ENCODE results near the gene TEPSIN.
A peak's percentile ranks its signal among the peaks of the same experiment; 100 is the strongest.
"Not testable (repeated sequence)": the region's sequence is repeated elsewhere in the genome, so short reads cannot be mapped to it uniquely, and the experiment has no call there.

Gene TEPSIN

DNA sequence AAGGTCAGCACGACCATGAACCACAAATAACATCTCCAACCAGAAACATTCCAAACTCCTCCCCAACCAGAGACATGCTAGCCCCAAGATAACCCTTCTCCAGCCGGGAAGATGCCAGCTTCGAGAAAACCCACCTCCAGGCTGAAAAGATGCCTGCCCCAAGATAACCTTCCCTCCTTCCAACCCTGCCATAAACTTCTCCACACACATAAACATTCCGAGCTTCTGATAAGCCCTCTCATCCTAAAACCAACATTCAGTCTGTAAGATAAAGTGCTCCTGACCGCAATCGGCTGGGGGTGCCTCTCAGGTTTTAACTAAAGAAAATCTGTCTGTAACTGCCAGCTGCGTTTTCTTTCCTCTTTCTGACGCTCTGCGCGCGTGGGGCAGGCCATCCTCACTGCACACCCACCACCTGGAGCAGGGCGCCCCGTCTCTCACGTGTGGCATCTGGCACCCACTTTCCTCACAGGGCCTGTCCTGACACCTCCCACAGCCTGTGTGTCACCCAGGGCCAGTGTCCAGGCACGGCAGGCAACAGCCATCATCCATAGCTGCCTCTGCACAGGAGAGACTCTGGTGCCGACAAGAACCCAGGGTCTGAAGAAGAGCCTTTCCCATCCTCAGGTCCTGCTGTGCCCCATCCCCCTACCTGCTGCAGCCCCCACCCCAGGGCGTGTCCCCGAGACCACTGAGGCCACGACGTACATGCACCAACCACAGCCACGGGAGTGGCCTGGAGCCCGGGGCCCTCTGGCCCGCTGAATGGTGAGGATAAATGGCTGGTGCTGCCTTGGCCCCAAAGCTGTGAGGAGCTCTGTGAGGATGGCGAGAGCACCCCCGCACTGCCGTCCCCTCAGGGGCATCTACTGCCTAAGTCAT is 3.7 kb downstream of the TEPSIN start:
- no peak for DNase-seq

- DNase-seq = no peak
Observed at GRCh38 chr17:81234506-81234855, 4.4 kb downstream of the TEPSIN start.

DNA sequence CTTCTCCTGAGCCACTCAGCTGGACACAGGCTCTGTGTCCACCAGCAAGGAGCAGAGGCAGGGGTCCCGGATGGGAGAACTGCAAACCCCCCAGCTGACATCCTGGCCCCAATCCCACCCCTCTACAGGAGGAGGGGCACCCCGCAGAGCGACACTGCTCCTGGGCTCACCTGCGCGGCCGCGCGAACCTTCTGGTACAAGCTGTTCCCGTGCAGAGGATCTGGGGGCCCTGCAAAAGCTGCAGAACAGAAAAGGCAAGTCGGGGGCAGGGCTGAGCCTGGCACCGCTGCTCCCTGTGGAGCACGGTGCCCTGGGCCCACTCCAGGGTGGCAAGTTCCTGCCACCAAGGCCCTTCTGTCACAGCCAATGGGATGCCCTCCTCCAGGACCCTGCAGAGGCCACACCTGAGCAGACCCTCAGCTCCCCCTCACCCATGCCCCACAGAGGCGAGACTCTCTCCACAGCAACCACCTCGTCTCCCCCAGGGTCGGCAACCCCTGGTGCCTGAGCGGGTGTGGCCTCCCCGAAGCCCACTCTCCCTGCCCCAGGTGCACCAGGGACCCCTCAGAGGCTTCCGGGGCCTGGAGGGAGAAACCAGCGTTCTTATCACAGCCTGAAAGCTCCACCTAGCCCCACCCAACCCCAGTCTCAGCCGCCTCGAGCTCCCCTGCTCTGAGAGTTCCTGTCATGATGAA is 4.9 kb downstream of the TEPSIN start:
- no peak for DNase-seq

- DNase-seq = no peak
Observed at GRCh38 chr17:81233316-81233715, 5.5 kb downstream of the TEPSIN start.

GRCh38 chr17:81232616-81233241 is 6.1 kb downstream of the TEPSIN start:
- no peak for DNase-seq

DNA sequence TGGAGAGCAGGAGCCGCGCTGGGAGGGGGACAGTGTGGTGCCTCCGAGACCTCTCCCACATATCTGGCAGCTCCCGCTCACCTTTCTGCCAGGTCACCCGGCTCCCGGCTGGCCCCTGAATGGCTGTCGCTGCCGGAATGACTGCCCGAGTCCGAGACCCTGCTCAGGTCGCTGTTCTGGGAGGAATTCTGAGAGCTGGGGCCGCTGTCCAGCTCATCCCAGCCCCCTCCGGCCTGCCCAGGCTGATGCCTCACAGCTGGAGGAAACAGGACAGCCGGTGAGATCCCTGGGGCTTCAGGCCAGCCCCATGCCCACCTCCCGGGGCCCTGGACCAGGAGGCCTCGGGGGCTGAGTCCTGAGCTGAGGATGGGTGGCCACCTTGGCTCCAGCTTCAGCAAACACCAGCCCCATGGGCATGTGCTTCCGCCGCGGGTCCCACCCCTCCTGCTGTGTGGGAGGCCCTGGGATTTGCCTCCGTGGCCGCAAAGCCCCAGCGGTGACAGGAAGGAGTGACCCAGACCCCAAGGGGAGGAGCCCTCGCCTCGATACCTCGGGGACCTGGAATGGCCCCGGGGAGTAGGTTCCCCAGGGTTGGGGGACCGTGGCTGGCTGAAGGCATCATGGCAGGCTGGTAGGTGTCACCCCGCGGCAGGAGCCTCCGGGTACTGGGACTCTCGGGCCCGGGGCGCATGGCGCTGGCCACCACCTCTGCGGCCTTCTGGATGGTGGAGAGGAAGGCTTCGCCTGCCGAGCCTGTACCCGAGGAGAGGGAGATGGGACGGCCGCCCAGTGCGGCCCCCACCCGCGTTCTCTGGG is 6.9 kb downstream of the TEPSIN start:
- DNase-seq = no peak

DNA sequence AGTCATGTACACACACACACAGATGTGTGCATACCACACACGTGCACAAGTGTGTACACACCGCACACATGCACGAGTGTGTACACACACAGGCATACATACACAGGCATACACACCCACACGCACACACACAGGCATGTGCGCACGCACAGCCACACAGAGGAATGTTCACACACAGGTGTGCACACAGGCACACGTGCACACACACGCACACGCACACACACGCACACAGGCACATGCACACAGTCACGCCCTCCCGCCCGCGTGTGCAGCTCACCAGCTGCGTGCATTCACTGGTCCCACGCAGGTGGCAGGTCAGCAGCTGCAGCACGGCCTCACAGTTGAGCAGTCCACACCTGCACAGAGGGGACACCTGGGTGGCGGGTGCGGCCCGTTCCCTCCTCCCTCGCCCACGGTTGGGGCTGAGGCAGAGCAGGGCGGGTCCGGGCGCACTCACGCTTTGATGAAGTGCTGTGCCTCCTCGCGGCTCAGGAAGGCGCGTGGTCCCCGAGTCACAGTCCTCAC is 7.7 kb downstream of the TEPSIN start:
- no peak for DNase-seq

GRCh38 chr17:81230043-81230820 is 8.6 kb downstream of the TEPSIN start:
- no peak for DNase-seq

GRCh38 chr17:81229666-81229920 is 9.3 kb downstream of the TEPSIN start:
- no peak for DNase-seq

DNA sequence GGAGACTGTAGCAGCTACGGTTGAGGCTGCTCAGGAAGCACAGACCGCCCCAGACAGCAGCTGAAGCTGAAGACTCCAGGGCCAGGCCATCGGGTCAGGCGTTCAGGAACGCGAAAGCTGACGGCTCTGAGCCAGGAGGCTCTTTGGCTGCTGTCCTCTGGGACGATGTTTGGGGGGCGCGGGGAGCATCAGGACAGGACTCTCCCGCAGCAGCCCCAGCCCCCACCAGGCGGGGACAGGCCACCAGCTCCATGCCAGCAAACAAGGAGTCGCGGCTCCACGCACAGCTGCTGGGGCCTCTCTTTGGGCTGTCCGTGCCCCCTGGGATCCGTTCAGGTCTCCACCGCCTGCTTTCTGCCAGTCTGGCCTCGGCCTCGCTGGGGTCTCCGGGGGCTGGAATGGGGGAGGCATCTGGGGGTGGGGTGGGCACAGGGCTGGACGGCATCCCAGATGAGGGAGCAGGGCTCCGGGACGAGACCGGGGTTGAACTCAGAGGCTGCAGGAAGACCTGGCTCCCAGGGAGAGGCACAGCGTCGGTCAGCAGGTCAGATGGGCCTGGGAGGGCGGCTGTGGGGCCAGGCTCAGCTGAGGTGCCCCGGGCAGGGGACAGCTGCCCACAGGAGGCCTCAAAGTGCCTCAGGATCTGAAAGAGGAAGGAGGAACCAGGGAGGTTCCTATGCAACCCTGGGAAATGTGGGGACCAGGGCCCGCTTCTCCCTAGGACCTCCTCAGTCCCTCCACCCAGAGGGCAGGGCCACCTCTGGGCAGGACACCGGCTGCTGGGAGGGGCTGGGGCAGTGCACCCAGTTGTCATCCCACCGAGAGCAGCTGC is 9.8 kb downstream of the TEPSIN start:
- DNase-seq = no peak

- DNase-seq = no peak
Observed at GRCh38 chr17:81228420-81228819, 10.4 kb downstream of the TEPSIN start.

GRCh38 chr17:81227630-81228029 is 11.2 kb downstream of the TEPSIN start:
- DNase-seq = not testable (repeated sequence)

DNA sequence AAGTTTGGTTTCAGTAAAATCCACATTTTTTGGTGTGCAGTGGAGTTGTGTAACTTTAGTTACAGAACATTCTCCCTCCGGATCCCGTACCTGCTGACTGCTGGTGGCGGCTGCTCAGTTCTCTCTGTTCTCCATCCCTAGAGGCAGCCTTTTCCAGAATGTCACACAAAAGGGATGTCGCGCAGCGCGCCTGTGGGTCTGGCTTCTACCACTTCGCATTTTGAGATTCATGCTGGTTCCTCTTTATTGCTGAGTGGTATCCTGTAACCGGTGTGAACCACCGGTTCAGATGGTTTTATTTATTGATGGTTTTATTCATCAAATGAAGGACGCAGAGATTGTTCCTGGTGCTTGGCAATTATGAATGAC is 15.1 kb downstream of the TEPSIN start:
- DNase-seq = no peak

GRCh38 chr17:81222906-81223761 is 15.7 kb downstream of the TEPSIN start, which contains the start of gene CEP131:
Gene CEP131, minus strand, starts transcription at chr17:81222965. Its CDS starts 2,909 bp downstream, at chr17:81220056.
- DNase-seq = peak; percentile 98 to 100 (median 99)

- no peak for DNase-seq
Observed at GRCh38 chr17:81222620-81222905, 16.3 kb downstream of the TEPSIN start.

- DNase-seq = no peak
Observed at GRCh38 chr17:81221842-81222619, 16.8 kb downstream of the TEPSIN start.

GRCh38 chr17:81221371-81221841 is 17.4 kb downstream of the TEPSIN start:
- DNase-seq = no peak

DNA sequence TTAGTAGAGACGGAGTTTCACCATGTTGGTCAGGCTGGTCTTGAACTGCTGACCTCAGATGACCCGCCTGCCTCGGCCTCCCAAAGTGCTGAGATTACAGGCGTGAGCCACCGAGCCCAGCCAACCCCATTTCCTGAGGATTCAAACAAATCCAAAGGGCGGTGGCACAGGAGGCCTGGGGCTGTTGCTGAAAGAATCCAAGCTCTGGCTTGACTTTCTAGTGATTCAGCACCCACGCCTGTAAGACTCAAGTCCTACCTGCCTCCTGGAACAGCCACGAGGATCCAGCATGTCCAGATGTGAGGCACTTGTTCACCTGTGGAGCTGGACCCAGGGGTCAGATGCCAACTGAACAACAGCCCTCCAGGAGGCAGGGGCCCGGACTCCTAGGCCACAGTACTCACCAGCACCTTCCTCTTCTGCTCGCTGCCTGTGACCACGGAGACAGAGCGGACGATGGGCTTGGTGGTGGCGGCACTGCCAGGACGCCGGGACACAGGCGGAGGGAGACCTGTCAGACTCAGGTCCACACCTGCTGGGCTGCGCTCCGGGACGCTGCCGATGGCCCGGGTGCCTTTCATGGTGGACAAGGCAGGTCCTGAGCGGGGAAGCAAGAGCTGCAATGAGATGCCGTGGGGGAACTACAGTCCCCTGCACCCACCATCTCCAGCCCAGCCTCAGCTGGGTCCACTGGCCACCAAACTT is 19.2 kb downstream of the TEPSIN start:
- no peak for DNase-seq

DNA sequence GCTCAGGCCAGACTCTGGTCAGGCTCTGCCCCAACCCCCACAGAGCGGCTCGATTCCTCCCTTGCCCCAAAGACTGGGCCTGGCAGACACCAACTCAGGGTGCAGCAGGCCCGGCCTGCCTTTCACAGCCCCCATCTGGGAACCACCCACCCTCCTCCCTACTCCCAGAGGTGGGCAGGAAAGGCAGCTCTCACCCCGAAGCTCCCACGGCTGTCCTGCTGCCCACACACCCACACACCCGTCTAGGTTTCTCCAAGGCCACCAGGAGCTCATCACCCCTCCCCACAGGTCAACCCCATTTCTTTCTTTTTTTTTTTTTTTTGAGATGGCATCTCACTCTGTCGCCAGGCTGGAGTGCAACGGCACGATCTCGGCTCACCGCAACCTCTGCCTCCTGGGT is 19.9 kb downstream of the TEPSIN start:
- DNase-seq = no peak

Data from T-helper 1 cell (primary cell).